HG03354 (cell line): ENCODE data around the gene KCNN3.

Experiments used
- ATAC-seq: cut with Tn5 transposase; IDR thresholded peaks from one replicate; pipeline ENCODE4 v1.9.1; 2021; ENCODE audit warnings: mild to moderate bottlenecking; ENCODE audit not compliant: unreplicated experiment, poor library complexity, severe bottlenecking

KCNN3 gene

DNA sequence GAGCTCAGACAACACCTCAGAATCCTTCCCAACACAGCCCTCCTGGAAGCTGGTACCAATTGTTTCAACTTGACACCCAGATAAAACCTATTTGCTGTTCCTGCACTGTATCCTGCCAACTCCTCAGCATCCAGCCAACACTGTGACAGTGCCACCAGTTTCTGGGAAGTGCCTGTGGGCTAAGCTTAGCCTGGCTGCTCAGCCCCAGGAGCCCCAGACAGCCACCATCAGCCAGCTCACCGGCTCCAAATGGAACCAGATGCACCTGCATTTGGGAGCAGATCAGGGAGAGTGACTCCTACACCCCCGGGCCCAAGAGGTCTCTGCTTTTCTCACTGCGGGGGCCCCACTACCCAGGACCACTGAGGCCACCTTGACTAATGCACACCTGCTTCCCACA, 24.9 kb downstream of the KCNN3 start:
- no peak for ATAC-seq

DNA sequence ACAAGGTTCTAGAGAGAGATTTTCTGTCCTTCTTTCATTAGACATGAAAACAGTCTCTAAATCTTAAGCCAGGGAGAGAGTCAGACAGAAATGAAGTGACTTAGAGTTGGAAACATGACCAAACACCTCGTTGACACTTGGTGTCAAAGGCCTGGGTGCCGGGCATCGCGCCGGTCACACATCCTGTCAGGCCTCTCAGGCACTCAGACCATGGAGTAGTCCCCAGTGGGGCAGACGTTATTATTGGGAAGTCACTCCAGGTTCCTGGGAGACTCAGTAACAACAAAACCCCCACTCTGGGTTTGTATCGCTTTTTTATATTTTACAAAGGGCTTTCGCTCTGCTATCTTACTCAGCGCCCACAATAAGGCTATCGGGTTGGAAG, 25.8 kb downstream of the KCNN3 start:
- ATAC-seq = no peak

DNA sequence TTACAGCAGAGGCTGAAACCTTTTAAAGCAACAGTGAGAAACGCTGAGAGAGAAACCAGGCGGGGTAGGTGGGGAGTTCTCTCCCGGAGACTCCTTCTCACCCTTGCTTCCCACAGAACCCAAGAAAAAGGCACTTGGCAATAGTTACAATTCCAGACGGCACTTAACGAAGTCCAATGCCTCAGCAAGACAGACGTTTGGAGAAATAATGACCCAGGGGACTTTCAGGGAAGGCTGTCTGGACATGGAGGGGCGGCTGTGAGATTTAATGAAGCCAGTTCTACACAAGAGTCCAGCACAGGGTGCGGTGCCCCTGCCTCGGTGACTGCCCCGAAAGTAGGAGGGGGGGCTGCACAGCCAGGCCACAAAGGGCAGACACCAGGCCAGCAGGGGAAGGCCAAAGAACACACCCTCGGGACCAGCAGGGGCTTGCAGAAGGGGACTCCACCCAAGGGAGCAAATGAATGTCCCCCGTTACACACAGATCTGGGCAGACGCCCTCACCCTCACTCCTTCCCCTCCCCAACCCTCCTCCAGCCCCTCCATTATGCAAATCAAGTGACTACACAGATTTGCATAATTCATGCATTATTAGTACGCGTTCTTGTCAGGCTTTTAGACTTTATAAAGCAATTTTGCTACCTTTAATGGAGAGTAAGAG, 26.3 kb downstream of the KCNN3 start:
- ATAC-seq = no peak

DNA sequence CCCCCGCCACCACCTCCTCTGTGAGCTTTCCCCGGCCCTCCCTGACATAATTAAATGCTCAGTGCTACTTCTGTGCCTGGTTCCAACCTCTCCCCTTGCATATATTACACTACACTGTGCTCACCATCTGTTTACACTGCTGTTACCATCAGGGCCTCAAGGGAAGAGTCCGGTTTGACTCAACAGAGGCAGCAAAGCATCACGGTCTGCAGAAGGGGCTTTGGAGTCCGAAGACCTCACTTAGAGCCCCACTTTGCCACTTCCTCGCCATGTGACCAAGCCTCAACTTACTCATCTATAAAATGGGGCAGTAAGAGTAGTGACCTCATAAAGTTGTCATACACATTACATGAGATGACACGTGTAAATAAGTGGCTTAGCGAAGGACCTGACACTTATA, 27.4 kb downstream of the KCNN3 start:
- no peak for ATAC-seq

DNA sequence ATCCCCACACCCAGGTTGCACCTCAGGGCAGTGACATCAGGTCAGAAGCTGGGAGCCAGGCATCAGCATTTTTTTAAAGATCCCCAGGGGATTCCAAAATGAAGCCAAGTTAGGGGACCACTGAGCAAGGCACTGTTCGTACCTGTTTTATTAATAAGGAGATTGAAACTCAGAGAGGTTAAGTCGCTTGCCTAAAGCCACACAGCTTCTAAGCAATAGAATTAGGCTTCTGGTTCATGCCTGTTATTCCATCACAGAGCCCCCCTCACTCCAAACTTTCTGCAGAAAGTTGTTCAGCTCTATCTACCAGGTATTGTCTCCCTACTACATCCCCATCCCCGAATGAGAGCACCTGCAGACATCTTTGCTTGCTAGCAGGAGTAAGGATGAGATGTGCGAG, 28.7 kb downstream of the KCNN3 start:
- no peak for ATAC-seq

DNA sequence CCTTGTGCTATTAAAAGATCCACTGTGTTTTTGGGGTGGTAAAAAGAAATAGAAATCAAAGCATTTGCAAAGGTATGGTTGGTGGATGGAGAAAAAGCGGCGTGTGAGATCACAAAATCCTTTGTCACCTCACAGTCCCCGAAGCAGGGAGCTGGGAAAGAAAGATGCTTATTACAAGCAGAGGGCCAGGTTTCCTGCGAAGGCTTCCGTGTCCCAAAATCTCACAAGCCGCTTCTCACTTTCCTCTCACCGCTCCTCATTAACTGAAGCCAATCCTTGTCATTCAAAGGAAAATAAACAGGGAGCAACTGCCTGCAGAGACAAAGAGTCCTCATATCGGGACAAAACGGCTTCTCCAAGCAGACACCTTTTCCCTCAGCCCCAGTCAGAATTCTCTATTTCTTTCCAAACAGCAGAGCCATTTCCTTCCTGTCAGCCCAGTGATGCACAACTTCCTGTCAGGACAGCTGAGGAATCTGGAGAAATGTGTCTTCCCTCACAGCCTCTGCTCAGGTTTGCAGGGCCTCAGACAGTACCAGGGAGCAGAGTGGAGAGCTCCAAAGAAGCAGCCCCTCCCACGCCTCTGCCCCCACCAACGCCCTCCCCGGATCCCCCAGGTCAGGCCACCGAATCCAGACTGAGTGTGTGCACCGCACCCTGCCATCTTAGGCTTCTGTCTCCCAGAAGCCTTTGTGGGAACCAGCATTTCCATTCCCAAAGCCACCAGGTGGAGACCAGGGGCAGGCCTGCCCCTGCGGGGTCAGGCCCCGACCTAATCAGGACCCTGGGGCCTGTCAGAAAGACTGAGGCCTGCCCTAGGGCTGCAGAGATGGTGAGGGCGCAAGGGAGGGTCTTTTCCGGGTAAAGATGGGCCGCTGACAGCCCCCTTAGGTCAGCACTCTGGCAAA, 29.6 kb downstream of the KCNN3 start:
- ATAC-seq = no peak

DNA sequence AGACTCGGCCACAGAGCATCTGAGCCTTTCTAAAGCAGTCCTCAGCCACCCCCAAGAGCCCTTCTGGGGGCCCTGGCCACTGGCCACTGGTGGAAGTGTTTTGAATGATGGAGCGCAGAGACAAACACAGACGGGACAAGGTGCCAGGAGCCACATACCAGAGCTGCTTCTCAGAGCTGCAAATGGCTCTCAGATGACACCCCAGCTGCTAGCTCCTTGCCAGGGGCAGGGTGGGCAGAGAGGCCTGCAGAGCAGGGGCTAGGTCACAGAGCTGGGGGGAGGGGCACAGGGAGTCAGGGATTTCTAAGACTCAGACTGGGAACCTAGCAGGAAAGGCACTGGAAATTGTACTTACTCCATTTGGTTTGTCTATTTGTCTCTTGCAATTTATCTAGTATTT, 30.4 kb downstream of the KCNN3 start:
- ATAC-seq = no peak

DNA sequence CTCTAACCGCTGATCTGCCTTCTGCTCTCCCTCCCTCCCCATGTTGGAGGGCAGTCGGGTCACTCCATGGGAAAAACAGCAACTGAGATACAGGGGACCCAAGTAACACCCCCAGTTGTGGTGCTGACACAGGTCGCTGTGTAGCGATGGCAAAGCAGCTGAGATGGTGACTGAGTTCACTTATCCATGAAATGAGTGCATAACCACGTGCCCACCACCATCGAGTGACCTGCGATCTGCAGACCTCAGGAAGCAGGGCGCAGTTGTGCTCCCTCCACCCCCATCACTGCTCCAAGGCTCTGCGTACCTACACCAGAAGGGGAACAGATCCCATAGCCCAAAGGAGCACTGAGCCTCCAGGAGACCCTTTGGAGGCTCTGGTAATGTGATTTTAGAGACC, 31.1 kb downstream of the KCNN3 start:
- ATAC-seq = no peak

DNA sequence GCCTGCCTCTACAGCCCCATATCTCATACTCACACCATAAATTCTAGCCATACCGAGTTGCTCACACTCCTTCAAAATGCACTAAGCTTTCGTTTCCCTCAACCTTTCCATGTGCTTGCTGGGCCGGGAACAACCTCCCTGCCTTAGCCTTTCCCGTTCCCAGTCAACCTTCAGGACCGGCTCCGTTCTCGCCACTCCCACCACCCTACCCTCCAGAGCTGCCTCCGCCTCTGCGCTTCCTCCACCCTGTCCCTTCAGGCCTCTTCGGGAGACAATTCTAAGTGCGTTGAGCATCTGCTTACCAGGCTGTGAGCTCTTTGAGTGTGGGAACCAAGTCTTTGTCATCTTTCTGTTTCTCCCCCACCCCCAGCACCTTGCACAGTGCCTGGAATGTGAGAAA, 31.6 kb downstream of the KCNN3 start:
- no peak for ATAC-seq

DNA sequence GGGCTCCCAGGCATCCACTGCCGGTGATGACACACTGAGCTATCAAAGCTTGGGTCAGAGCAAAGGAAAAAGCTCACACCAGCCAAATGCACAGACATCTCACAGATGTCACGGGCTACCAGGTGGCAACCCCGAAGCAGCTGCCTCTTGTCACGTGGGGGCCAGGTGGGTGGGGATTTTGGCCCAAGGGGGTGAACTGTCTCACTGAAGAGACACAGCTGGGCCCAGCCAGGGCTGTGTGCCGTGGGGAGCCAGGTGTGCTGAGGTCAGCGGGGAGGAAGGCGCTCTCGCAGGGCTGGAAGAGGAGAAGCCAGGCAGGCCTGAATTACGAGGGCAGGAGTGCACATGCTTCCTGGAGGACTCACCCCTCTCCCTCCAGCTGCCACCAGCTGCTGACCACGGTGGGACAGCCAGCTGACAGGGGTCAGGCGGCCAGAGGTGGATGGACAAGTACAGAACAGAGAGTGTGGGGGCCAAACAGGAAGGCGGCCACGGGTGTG, 32.4 kb downstream of the KCNN3 start:
- peak; percentile 92 for ATAC-seq

DNA sequence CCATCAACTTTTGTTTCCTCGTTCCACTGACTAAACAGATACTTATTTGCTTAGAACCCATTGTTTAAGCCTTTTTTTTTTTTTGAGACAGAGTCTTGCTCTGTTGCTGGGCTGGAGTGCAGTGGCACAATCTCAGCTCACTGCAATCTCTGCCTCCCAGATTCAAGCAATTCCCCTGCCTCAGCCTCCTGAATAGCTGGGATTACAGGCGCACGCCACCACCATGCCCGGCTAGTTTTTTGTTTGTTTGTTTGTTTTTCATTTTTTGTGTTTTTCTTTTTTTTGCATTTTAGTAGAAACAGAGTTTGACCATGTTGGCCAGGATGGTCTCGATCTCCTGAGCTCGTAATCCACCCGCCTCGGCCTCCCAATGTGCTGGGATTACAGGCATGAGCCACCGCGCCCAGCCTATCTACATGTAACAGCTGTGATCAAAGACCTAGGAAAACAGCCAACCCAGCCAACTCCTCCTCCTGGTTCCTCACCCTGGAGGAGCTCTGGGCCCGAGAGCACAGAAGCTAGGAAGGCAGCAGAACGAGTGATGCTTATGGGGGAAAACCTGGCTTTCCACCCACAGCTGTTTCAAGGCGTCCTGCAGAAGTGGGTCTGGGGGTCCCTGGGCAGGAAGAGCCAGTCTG, 32.9 kb downstream of the KCNN3 start:
- no peak for ATAC-seq

DNA sequence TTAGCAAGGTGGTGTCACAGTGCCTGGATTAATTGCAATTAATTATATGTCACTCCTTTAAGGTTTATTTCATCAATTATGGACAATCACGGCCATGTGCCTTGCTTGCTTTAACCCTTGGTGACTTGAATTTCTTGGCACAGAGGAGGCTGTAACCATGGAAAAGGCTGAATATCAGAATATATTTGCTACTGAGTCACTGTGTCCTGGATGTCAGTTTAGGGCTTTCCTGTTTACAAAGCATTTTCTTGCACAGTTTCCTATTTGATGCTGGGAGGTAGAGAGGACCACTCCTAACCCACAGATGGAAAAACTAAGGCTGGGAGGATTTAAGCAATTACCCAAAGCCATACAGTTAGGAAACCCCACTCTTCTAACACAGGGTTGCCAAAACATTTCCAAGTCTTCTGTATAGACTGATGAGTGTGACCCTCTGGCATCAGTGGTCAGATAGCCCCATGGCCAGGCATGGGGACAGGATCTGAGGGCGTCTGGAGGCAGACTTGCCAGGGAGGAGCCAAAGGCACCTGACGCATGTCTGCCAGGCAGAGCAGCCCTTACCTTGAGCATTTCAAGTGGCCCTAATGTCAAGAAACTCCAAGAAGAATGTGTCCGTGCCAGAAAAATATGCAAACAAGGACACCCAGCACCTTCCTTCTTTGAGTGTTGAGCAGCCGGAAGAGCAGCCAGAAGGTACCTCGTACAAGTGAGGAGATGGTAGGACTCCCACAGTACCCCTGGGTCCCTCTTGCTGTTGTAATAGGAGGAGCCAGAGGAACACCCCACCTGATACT, 34.4 kb downstream of the KCNN3 start:
- ATAC-seq = no peak

DNA sequence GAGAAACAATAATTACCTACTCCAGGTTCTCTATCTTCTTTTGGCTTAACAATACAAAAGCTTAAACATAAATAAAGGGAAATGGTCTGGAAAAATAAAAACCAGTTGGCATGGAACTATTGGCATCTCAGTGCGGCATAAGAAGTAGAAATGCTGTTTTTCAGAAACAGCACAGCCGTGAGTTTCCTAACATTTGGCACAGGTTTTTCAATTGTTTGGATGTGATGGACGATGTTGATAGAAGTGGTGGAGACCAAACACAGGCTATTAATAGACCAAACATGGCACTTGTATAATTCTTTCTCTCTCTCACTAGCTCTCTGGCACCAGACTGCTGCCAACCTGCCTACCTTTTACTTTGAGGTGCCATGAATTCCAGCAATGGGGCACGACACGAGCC, 36.2 kb downstream of the KCNN3 start:
- no peak for ATAC-seq

DNA sequence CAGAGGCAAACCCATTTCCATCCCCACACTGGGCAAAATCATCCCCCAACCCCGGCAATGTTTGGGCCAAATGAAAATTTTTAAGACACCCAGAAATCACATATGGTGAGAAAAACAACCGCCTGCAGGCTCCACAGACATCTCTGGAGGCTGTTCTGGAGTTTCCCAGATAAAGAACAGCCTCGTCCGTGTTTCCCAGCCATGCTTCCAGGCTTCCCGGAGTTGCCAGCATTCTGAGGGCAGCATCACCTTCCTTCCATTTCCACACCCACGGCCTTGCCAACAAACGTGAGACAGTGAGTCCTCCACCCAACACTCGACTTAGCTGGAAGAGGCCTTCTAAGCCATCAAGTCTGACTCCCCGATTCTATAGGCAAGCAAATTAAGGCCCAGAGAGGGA, 36.9 kb downstream of the KCNN3 start:
- no peak for ATAC-seq

DNA sequence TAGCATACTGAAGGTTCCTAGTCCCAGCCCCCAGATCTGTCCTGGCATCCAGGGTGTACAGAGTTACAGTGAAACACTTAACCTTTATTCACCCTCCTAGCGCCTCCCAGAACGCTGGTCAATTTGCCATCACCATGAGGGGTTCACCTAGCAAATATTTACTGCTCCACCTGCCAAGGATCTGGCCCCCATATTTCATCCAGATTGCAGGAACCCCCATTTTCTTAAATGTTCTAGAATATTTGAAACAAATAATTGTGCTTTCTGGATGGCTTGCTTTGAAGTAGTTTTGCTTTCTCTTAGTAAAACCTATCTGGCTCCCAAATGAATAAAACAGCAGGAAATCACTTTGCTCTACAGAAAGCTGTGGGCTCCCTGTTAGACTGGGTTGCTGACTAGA, 37.7 kb downstream of the KCNN3 start:
- ATAC-seq = no peak

DNA sequence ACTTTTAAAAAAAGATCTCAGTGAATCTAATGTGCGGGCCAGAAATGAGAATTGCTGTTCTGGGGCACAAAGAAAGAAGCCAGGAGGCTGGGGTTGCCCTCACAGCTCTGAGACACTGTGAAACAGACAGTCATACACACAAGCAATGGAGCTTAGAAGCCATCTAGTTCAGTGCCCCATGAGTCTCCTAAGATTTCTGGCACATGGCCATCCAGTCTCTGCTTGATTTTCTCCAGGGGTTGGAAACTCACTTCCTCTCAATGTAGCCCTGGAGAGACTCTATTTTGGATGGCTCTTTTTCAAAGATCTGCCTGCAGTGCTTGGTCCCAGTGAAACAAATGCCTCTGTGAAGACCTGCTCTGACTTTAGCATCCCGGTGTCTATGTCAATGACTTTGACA, 38.6 kb downstream of the KCNN3 start:
- no peak for ATAC-seq

DNA sequence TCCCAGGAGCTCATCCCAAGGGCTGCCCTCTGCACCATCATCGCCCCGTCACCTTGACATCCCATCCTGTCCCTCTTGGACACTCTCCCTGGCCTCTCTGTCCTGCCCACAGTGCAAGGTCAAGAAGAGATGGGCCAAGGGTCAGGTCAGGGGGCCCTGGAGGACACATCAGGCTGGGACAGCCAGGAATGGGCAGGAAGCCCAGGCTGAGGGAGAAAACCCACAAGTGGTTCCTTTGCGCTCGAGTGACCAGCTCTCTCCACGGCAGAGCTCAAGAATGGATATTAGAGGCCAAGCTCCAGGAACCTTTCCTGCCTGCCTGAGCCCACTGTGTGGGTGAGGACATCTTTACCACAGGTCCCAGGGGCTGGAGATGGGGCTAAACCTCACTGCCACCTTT, 41.0 kb downstream of the KCNN3 start:
- ATAC-seq = no peak

DNA sequence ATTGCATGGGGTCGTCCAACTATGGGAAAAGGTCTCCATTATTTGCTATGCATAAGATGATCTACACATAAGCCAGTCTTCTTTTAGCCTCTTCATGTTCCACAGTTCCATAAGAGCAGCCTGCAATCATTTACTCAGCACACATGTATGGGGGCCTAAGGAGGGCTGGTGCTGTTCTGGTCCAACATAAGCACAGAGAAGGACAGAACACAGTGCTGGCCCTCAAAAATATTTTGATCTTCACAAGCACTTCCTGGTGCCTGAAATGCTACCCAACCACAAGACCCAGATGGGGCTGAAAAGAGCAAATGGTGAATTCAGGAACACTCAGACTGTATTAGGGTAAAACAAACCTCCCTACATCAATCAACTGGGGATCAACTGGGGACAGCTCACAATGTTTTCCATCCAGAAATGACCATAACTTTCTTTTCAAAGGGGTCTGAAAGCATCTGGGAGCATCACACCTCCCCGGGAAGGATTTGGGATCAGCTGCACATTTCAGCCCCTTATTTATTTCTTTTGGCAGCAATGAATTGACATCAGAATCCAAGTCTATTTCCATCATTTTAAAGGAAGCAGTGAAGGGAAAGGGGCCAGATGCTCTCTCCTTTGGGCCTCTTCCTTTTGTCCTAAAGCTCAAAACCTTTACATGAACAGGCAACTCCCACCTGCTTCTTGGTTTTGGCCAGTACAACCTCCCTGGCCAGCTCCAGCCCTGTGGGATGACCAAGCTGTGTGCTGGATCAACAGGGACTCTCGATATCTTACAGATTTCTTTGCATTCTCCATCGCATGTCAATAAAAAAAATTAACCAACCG, 45.7 kb downstream of the KCNN3 start:
- no peak for ATAC-seq

DNA sequence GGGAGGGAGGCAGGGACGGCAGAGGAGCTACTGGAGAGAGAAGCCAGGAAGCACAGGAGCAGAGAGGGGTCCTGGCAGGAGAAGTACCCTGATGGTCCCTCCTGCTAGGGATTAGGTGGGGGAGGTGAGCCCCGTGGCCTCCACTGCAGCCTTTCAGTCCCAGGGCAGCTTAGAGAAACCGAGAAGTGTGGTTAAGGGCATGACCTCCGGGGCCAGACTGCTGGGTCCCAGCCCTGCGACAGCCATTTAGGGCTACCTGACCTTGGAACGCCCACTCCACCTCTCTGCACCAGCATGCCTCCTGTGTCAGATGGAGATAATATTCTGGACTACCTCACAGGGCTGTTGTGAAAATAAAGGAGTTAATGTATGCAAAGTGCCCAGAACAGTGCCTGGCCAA, 47.4 kb downstream of the KCNN3 start:
- no peak for ATAC-seq
